VCaP (cell line): ENCODE results near the gene HIVEP3.

Experiments used
- H3K27ac ChIP-seq: fragments of 450-650 bp; 2 replicates; pipeline ENCODE4 v1.5.1; 2017
- CTCF ChIP-seq: fragments of 450-650 bp; conservative IDR thresholded peaks from 2 replicates; pipeline ENCODE4 v1.5.1; 2017; ENCODE audit warnings: mild to moderate bottlenecking, moderate library complexity

Gene HIVEP3

GRCh38 chr1:41647221-41648135 is 271.2 kb downstream of the HIVEP3 start:
- TF ChIP-seq CTCF: no peak
- H3K27ac ChIP-seq: no peak overlapping the region

GRCh38 chr1:41646186-41646585 is 272.5 kb downstream of the HIVEP3 start:
- TF ChIP-seq CTCF: no peak
- no peak overlapping the region for H3K27ac ChIP-seq

GRCh38 chr1:41645062-41645461 is 273.7 kb downstream of the HIVEP3 start:
- no peak for TF ChIP-seq CTCF
- H3K27ac ChIP-seq: no peak overlapping the region

GRCh38 chr1:41642922-41643821 is 275.6 kb downstream of the HIVEP3 start:
- H3K27ac ChIP-seq: no peak overlapping the region
- TF ChIP-seq CTCF: no peak

GRCh38 chr1:41641941-41642527 is 276.7 kb downstream of the HIVEP3 start:
- TF ChIP-seq CTCF: no peak

GRCh38 chr1:41641475-41641814 is 277.3 kb downstream of the HIVEP3 start:
- no peak for TF ChIP-seq CTCF
- H3K27ac ChIP-seq: no peak overlapping the region

More at GRCh38 chr1:41641941-41642527, 276.7 kb downstream of the HIVEP3 start:
- H3K27ac ChIP-seq: no peak overlapping the region
